Measurements from ENCODE around the gene SP5.
"Not testable (repeated sequence)": the region's sequence is repeated elsewhere in the genome, so short reads cannot be mapped to it uniquely, and the experiment has no call there.

The SP5 gene

DNA sequence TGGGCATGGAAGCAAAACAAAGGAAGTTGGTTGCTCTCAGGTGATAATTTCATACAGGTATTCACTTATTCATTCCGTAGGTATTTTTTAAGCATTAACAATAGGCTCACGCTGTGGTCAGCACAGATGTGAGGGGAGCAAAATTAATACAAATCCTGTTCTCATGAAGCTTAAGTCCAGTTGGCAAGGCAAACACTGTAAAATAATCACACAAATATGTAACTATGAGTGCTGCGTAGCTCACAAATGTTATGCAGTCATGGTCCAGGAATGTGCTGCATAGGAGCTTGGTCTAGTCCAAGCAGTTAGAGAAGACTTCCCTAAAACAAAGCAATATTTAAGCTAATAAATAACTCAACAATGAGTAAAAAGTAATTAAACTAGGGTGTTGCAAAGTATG is 23.9 kb downstream of the SP5 start:
- no peaks in the 10 kb centered on the region for H3K9me3 Mint-ChIP-seq
- no peak overlapping the region for H3K27ac Mint-ChIP-seq
- no peak for DNase-seq
- no peaks in the 10 kb centered on the region for H3K36me3 Mint-ChIP-seq
- CTCF ChIA-PET = interaction anchor here (0.6 kb wide), 1 partner anchor 368 kb away, joined by 3 read pairs; no protein-coding TSS in a partner anchor
- no peak overlapping the region for H3K4me3 Mint-ChIP-seq
- H3K27me3 Mint-ChIP-seq = peaks cover 30% of the 10 kb centered on the region
- no peaks in the 10 kb centered on the region for H3K4me1 Mint-ChIP-seq

DNA sequence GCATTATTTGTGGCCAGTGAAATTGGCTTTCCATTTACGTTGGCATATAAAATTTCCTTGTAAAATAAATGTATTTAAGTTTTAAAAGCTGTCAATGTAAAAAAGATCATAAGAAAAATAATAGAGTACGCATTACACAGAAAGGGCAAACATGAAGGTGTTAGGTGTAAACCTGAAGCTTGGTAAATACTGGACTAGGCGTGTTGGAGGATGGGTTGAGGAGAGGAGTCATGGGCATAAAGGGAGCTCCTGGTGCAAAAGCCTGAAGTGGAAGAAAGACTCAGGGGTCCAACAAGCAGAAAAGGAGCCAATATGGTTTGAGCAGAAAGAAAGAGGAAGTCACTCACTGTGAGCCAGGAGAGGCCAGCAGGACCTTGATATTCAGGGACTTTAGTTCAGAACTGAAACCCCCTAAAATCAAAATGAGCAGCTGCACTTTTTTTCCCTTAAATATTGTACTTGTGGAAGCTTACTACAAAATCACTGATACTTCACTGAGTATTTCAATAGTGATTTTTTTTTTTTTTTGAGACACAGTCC is 24.4 kb downstream of the SP5 start:
- Mint-ChIP-seq H3K27ac (no peak overlapping the region), H3K27me3 (peaks cover 33% of the 10 kb centered on the region), H3K4me1 (no peaks in the 10 kb centered on the region), H3K4me3 (no peak overlapping the region), H3K36me3 (no peaks in the 10 kb centered on the region), H3K9me3 (no peaks in the 10 kb centered on the region)
- CTCF ChIA-PET = interaction anchor here (0.6 kb wide), 1 partner anchor 369 kb away, joined by 3 read pairs; no protein-coding TSS in a partner anchor
- no peak for DNase-seq

DNA sequence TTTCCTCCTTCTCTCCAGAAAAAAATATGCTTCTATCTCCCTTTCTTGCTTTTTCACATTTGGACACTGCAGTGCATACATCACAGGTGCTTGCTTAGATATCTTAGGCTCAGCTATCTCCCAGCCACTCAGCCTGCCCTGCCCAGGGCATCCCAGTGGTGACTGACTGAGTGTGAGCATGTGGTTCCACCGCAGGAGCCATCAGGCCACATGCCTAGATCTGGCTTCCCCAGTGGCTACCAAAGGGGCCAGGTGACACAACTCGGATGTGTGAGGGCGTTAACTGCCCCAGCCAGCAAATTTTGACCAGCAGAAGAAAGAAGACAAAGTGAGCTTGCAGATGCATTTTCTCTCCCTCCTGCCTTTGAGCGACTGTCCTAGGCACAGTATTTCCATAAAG is 25.5 kb downstream of the SP5 start:
- H3K27ac Mint-ChIP-seq = no peak overlapping the region
- peaks cover 31% of the 10 kb centered on the region for H3K27me3 Mint-ChIP-seq
- no peak overlapping the region for H3K4me3 Mint-ChIP-seq
- no peaks in the 10 kb centered on the region for H3K4me1 Mint-ChIP-seq
- DNase-seq = no peak
- no peaks in the 10 kb centered on the region for H3K9me3 Mint-ChIP-seq
- CTCF ChIA-PET = no interaction called here
- H3K36me3 Mint-ChIP-seq = no peaks in the 10 kb centered on the region

DNA sequence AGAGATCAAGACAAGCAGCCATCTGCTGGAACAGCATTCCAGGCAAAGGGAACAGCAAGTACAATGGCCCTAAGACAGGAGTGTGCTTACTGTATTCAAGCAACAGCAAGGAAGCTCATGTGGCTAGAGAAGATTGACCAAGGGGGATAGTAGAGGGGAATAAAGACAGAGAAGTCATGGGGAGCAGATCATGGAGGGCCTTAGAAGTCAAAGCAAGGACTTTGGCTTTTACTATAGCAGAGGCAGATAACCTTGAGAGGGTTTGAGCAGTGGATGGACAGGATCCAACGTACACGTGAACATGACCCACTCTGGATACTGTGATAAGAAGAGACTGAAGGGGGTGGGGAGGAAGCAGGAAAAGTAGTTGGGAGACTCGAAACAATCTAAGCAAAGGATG is 26.9 kb downstream of the SP5 start:
- DNase-seq = no peak
- Mint-ChIP-seq H3K9me3 (no peaks in the 10 kb centered on the region), H3K36me3 (no peaks in the 10 kb centered on the region), H3K4me1 (no peaks in the 10 kb centered on the region), H3K4me3 (no peak overlapping the region), H3K27ac (no peak overlapping the region), H3K27me3 (peaks cover 22% of the 10 kb centered on the region)
- CTCF ChIA-PET = no interaction called here

DNA sequence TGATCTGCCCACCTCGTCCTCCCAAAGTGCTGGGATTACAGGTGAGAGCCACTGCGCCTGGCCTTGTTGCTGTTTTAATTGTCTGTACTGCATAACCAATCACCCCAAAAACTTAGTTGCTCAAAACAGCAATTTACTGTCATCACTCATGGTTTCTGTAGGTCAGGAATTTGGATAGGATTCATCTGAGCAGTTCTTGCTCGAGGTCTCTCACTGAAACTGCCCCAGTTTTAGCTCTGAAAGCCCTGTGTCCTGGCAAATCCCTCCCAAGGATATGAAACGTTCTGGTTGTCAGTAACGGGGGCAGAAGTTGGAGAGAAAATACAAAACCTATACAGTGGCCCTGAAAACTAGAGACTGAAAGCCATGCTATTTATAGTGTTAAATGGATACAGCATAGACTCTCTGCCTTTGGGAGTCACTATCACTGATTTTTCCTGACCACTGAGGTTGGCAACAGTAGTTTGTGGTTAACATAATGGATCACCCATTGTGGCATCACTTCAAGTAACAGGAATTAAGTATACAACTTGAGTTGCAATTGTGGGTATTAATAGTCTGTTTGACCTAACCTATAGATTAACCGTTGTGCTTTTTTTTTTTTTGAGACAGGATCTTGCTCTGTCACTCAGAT is 27.9 kb downstream of the SP5 start:
- no peak overlapping the region for H3K27ac Mint-ChIP-seq
- CTCF ChIA-PET = no interaction called here
- no peak overlapping the region for H3K4me3 Mint-ChIP-seq

GRCh38 chr2:170743530-170744239 is 28.5 kb downstream of the SP5 start:
- no peaks in the 10 kb centered on the region for H3K9me3 Mint-ChIP-seq
- no peak for DNase-seq
- no peak overlapping the region for H3K4me3 Mint-ChIP-seq
- peaks cover 24% of the 10 kb centered on the region for H3K27me3 Mint-ChIP-seq
- no peaks in the 10 kb centered on the region for H3K4me1 Mint-ChIP-seq
- H3K36me3 Mint-ChIP-seq = no peaks in the 10 kb centered on the region
- H3K27ac Mint-ChIP-seq = no peak overlapping the region
- CTCF ChIA-PET = no interaction called here

More for the DNA sequence above, 27.9 kb downstream of the SP5 start:
- no peak for DNase-seq
- no peaks in the 10 kb centered on the region for H3K36me3 Mint-ChIP-seq
- H3K4me1 Mint-ChIP-seq = no peaks in the 10 kb centered on the region
- H3K27me3 Mint-ChIP-seq = peaks cover 22% of the 10 kb centered on the region
- H3K9me3 Mint-ChIP-seq = no peaks in the 10 kb centered on the region

- Mint-ChIP-seq H3K27ac (no peak overlapping the region), H3K9me3 (no peaks in the 10 kb centered on the region), H3K4me1 (no peaks in the 10 kb centered on the region), H3K36me3 (no peaks in the 10 kb centered on the region), H3K4me3 (no peak overlapping the region), H3K27me3 (peaks cover 22% of the 10 kb centered on the region)
- no peak for DNase-seq
- CTCF ChIA-PET = no interaction called here
These were observed 29.3 kb downstream of the SP5 start for GRCh38 chr2:170744248-170745002.

DNA sequence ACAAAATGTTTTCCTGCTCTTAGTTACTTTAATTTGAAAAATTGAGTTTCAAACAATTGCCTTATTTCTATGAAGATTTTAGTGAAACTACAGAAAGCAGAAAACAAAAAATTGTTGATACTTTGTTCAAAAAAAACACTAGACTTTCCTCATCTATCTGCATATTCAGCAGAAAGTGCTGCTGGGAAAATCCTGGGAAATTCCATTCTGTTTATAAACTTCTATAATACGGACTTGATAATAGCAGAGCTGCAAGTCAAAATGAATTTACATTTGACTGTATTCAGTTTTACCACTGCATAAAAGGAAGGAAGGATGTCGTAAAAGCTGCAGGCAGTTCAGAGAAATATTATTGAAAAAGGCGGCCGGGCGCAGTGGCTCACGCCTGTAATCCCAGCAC is 30.2 kb downstream of the SP5 start:
- DNase-seq = no peak
- Mint-ChIP-seq H3K27ac (no peak overlapping the region), H3K9me3 (no peaks in the 10 kb centered on the region), H3K4me1 (no peaks in the 10 kb centered on the region), H3K4me3 (no peak overlapping the region), H3K27me3 (peaks cover 22% of the 10 kb centered on the region), H3K36me3 (no peaks in the 10 kb centered on the region)
- CTCF ChIA-PET = no interaction called here

GRCh38 chr2:170747921-170748320 is 32.8 kb downstream of the SP5 start:
- no peak overlapping the region for H3K27ac Mint-ChIP-seq
- H3K4me3 Mint-ChIP-seq = no peak overlapping the region
- DNase-seq = no peak
- CTCF ChIA-PET = no interaction called here
- peaks cover 31% of the 10 kb centered on the region for H3K27me3 Mint-ChIP-seq
- H3K9me3 Mint-ChIP-seq = no peaks in the 10 kb centered on the region
- no peaks in the 10 kb centered on the region for H3K36me3 Mint-ChIP-seq
- H3K4me1 Mint-ChIP-seq = no peaks in the 10 kb centered on the region

GRCh38 chr2:170751555-170751954 is 36.4 kb downstream of the SP5 start:
- H3K4me1 Mint-ChIP-seq, H3K4me3 Mint-ChIP-seq, DNase-seq, H3K36me3 Mint-ChIP-seq, H3K9me3 Mint-ChIP-seq, H3K27ac Mint-ChIP-seq: not testable (repeated sequence)
- peaks cover 27% of the 10 kb centered on the region for H3K27me3 Mint-ChIP-seq
- CTCF ChIA-PET = interaction anchor here (1.5 kb wide), 1 partner anchor 11 kb away, joined by 3 read pairs; no protein-coding TSS in a partner anchor

GRCh38 chr2:170761572-170761971 is 46.4 kb downstream of the SP5 start:
- Mint-ChIP-seq H3K4me1 (peaks cover 1% of the 10 kb centered on the region), H3K4me3 (no peak overlapping the region), H3K27me3 (peaks cover 4% of the 10 kb centered on the region), H3K9me3 (no peaks in the 10 kb centered on the region), H3K27ac (no peak overlapping the region), H3K36me3 (no peaks in the 10 kb centered on the region)
- DNase-seq = no peak
- CTCF ChIA-PET = interaction anchor here (0.6 kb wide), 1 partner anchor 489 kb away, joined by 3 read pairs; no protein-coding TSS in a partner anchor

DNA sequence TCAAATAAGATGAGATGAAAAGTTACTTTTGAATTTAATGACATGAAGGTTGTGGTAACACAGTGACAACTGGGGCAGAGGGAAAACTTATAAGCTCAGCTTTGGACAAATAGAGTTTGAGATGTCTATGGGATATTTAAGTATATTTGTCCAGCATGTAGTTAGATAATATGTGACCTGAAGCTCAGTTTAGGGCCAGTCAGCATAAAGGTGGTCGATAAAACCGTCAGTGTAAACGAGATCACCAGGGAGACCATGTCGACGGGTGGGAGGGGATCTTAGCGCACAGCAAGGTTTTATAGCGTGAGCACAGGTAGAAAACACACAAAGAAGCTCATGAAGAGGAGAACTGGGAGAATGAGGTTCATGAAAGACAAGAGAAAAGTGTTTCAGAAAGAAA is 47.6 kb downstream of the SP5 start:
- Mint-ChIP-seq H3K36me3 (no peaks in the 10 kb centered on the region), H3K4me1 (peaks cover 5% of the 10 kb centered on the region), H3K27me3 (peaks cover 4% of the 10 kb centered on the region), H3K4me3 (no peak overlapping the region), H3K27ac (no peak overlapping the region), H3K9me3 (no peaks in the 10 kb centered on the region)
- no peak for DNase-seq
- CTCF ChIA-PET = interaction anchor here (1.1 kb wide), 1 partner anchor 11 kb away, joined by 3 read pairs; no protein-coding TSS in a partner anchor

DNA sequence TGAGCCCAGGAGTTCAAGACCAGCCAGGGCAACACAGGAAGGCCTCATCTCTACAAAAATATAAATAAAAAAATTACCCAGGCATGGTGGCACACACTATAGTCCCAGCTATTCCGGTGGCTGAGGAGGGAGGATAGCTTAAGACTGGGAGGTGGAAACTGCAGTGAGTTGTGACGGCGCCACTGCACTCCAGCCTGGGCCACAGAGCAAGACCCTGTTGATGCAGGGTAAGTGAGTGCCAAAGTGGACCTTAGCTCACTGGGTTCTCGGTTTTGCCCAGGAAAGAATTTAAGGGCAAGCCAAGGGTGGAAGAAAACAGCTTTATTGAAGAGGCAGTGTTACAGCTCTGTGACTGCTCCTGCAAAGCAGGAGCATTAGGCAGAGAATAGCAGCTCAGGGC is 48.1 kb downstream of the SP5 start:
- H3K27ac Mint-ChIP-seq = no peak overlapping the region
- peaks cover 5% of the 10 kb centered on the region for H3K4me1 Mint-ChIP-seq
- peaks cover 8% of the 10 kb centered on the region for H3K27me3 Mint-ChIP-seq
- H3K9me3 Mint-ChIP-seq = no peaks in the 10 kb centered on the region
- DNase-seq = no peak
- H3K36me3 Mint-ChIP-seq = no peaks in the 10 kb centered on the region
- CTCF ChIA-PET = interaction anchor here (1.1 kb wide), 1 partner anchor 11 kb away, joined by 3 read pairs; no protein-coding TSS in a partner anchor
- no peak overlapping the region for H3K4me3 Mint-ChIP-seq

GRCh38 chr2:170764880-170765261 is 49.7 kb downstream of the SP5 start:
- peaks cover 5% of the 10 kb centered on the region for H3K4me1 Mint-ChIP-seq
- H3K27ac Mint-ChIP-seq = no peak overlapping the region
- peaks cover 18% of the 10 kb centered on the region for H3K27me3 Mint-ChIP-seq
- no peaks in the 10 kb centered on the region for H3K36me3 Mint-ChIP-seq
- H3K4me3 Mint-ChIP-seq = no peak overlapping the region
- no peaks in the 10 kb centered on the region for H3K9me3 Mint-ChIP-seq
- no peak for DNase-seq
- CTCF ChIA-PET = no interaction called here
